GM12891 (cell line): Measurements from ENCODE around the gene BATF2.

Source experiments
- POLR2A ChIP-seq: IDR thresholded peaks from 2 replicates; pipeline ENCODE4 v1.6.1; 2011; ENCODE audit warnings: low read depth, low read length, control low read depth
- POLR2AphosphoS5 ChIP-seq: IDR thresholded peaks from 2 replicates; pipeline ENCODE4 v1.6.1; 2011; ENCODE audit warnings: low read depth, low read length, control low read depth
- POU2F2 ChIP-seq: IDR thresholded peaks from 2 replicates; pipeline ENCODE4 v1.6.1; 2011; ENCODE audit warnings: low read depth, mild to moderate bottlenecking, control low read depth, low read length, moderate library complexity
- SPI1 ChIP-seq: IDR thresholded peaks from 2 replicates; pipeline ENCODE4 v1.6.1; 2011; ENCODE audit warnings: low read depth, low read length, control low read depth
- TAF1 ChIP-seq: IDR thresholded peaks from 2 replicates; pipeline ENCODE4 v1.6.1; 2011; ENCODE audit warnings: low read depth, low read length, control low read depth

- TF ChIP-seq POLR2A (0 out of 2 replicates have a peak, but pooled peaks have one; percentile 34), POLR2AphosphoS5 (peak; percentile 67), TAF1 (peak; percentile 58; the same call in 1 of the 2 replicates), SPI1 (no peak; the same call in 1 of the 2 replicates), POU2F2 (no peak)
Observed at GRCh38 chr11:65013888-65014725, 17.3 kb upstream of the BATF2 start, which contains the start of gene ARL2.
